NCI-H82 (cell line): Measurements from ENCODE around the gene FHIP1B.
"Not testable (repeated sequence)": the region's sequence is repeated elsewhere in the genome, so short reads cannot be mapped to it uniquely, and the experiment has no call there.

Source experiments
- DNase-seq: peaks from one replicate; lab custom pipeline; 2025; lab: John Stamatoyannopoulos, UW

FHIP1B gene

DNA sequence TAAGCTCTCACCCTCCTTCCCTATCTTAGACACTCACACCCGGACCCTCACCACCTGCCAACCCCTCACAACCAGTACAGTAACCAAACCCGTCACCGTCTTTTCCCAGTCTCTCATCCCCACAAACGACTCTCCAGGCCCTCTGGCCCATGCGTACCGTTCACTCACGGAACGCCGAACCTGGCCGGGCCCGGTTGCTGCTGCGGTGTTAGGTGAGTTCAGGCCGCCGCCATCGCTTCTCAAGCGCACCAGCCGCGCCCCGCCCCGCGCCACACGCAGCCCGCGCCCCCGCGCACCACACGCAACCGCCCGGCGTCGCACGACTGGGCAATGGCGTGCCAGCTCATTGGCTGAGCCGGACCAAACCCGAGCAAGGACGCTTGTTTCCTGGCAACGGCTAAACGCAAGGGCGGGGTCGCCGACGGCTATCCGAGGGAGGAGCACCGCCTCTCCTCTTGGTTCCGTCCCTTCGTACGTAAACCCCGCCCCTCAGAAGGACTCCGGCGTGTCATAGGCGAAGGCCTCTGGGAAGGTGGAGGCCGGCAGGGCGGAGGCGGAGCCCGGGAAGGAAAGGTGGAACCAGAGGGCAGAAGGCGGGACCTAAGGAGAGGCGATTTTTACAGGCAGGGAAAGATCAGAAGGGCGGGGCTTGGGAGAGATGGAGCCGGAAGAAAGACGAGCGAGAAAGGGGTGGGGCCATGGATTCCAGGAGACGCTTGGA lies at the start of gene FHIP1B:
TSS of gene FHIP1B (minus strand) at position 250 of the 721 bp plus-strand sequence. CDS start 10,120 bp downstream, outside the sequence.
- DNase-seq = peak; percentile 100

DNA sequence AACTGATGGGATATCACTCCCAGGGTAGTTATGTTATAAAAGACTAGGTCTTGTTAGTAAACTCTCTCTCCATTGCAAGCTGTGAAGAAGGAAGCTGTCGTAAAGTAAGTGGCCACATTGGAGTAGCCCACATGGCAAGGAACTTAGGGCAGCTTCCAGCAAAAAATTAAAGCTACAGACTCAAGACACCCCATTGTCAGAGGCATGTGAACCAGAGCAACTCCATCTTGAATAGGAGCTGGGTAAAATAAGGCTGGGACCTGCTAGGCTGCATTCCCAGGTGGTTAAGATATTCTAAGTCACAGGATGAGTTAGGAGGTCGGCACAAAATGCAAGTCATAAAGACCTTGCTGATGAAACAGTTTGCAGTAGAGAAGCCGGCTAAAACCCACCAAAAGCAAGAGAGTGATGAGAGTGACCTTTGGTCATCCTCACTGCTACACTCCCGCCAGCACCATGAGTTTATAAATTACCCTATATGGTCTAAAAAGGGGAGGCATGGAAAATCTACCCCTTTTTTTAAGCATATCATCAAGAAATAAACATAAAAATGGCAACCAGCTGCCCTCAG lies 49.1 kb upstream of the FHIP1B start:
- no peak for DNase-seq

GRCh38 chr11:6280809-6281208 lies 46.4 kb upstream of the FHIP1B start:
- DNase-seq = not testable (repeated sequence)

DNA sequence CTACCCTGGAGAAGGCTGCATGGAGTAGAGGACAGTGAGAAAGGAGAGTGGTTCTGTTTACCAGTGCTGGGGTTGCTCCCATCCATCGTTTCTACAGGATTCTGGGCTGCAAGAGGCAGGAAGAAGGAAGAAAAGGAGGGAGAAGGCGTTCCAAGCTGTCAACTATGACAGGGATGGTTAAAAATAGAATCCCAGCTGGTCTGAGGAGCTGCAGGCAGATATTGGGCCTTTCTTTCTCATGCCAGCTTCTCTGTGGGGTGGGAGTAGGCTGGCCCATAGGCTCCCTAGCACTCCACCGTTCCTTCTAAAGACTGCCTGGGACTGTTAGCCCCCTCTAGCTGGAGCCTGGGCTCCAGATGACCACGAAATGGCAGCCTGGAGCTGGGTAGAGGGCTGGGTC lies 38.8 kb upstream of the FHIP1B start:
- DNase-seq = no peak

DNA sequence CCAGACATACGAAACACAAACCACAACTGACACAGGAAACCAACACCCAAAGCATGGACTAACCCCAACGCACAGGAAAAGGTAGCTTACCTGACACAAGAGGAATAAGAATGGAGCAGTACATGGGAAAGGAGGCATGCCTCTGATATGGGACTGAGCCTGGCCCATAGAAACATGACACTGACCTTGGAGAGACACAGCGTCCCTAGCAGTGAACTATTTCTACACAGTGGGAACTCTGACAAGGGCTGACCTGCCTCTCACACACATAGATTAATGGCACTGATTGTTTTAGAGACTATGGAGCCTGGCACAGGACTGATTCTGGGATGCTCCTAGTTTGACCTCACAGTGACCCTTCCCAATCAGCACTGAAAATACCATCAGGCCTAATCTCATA lies 37.2 kb upstream of the FHIP1B start:
- no peak for DNase-seq

GRCh38 chr11:6270584-6271246 lies 36.3 kb upstream of the FHIP1B start:
- no peak for DNase-seq

DNA sequence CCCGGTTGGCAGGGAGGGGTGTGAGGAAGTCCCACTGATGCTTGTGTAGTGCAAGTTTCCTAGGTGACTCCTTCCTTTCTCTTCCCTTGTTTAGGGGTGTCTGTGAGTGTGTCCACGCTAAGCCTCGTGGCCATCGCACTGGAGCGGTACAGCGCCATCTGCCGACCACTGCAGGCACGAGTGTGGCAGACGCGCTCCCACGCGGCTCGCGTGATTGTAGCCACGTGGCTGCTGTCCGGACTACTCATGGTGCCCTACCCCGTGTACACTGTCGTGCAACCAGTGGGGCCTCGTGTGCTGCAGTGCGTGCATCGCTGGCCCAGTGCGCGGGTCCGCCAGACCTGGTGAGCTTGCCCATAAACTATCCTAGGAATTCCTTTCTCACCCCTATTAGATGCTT lies 35.6 kb upstream of the FHIP1B start:
- DNase-seq = no peak

GRCh38 chr11:6268820-6269219 lies 34.4 kb upstream of the FHIP1B start:
- no peak for DNase-seq

DNA sequence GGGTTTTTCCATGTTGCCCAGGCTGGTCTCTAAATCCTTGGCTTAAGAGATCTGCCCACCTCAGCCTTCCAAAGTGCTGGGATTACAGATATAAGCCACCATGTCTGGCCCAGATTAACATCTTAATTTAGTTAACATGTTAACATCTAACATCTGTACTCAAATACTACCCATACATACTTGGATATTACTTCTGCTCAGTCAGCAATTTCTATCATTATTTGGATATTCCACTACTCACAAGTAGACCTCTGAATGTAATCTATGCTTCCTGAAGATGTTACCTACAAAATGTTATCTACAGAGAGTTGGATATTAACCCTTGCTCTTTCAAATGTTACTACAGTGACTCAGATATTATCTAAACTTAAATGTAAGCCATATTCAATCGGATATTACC lies 29.2 kb upstream of the FHIP1B start:
- DNase-seq = no peak

GRCh38 chr11:6260207-6260726 lies 25.8 kb upstream of the FHIP1B start:
- DNase-seq = no peak

DNA sequence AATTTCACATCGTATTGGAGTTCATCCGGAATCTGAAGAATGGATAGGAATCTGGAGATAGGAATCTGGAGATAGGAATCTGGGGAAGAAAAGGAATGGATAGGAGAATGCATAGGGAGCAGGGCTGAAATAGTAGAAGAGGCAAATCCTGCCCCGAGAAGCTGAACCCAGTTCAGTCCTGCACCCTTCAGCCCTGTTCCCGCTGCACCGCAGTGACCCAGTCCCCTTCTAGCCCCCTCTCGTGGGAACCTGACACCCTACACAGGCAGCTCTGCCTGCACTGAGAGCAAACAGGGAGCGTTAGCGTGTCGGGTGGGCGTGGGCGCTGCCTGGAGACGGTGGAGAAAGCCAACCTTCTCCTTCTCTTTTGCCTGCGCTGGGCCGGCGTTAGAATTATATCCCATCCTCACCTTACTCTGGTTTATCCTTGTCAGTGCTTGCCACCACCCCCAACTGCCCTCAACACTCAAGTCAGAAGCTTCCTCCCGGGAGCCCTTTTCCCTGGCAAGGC lies 24.2 kb upstream of the FHIP1B start:
- DNase-seq = no peak

DNA sequence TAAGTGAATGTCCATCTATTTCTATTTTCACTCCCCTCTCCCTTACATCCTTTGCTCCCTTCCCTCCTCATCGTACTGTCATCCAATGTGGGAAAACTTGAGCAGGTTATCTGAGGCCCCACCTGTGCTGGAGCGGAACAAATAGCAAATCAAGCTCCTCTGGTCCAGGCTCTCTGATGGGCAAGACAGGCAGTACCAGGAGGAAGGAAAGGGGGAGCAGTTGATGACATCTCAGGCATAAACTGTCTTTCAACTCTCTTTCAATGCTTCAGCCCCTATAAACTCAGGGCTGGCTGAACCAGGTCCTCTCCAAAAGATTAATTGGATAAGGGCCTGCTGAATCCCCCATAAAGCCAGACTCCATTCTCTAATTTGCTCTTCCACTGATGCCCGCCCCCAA lies 23.7 kb upstream of the FHIP1B start:
- DNase-seq = peak; percentile 21

- no peak for DNase-seq
Observed at GRCh38 chr11:6253197-6253596, 18.8 kb upstream of the FHIP1B start.

- no peak for DNase-seq
Observed at GRCh38 chr11:6251990-6252473, 17.6 kb upstream of the FHIP1B start.

DNA sequence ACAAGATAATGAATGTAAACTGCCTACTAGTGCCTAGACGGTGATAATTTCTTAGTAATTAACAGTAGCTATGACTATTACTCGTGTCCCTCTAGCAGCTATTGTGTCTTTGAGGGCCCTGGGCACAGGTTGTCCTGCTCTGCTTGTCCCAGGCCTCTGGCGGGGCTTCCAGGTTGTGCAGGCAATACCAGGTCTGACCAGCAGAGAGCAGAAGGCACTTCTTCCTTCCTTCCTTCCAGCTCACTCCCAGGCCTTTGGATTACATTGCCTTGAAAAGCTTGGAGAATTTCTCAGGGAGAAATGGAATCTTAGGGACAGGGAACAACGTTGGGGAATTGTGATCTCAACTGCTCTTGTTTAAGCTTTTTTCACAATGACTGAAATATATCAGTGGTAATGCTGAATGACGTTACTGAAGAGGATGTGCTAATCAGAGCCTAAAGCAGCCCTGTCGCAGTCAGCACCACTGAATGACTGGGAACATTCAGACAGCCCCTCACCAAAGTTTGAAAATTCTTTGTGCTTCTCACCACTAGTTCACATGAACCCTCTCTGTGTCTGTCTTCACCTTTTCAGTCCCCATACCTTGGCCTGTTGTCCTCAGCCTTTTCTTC lies 16.8 kb upstream of the FHIP1B start:
- peak; percentile 69 for DNase-seq

GRCh38 chr11:6249770-6250555 lies 15.5 kb upstream of the FHIP1B start:
- no peak for DNase-seq

DNA sequence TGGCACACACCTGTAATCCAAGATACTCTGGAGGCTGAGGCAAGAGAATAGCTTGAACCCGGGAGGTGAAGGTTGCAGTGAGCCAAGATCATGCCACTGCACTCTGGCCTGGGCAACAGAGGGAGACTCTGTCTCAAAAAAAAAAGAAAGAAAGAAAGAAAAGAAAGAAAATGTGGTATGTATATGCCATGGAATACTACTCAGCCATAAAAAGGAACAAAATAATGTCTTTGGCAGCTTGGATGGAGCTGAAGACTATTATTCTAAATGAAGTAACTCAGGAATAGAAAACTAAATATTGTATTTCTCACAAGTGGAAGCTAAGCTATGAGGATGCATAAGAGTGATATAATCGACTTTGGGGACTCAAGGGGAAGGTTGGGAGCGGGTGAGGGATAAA lies 14.5 kb upstream of the FHIP1B start:
- not testable (repeated sequence) for DNase-seq

DNA sequence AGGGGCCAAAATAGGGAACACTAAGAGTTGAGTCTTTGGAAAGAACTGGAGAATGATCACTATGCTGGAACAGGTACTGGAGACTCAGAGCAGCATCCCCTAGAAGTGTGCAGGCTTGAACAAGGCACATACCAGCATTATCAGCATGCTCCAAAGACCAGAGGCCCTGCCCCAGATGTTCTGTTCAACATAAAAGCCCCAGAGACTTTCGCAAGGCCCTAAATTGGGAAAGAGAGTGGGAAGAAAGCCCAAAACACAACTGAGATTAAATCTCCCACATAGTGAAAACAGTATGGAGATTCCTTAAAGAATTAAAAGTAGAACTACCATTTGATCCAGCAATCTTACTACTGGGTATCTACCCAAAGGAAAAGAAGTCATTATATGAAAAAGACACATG lies 13.8 kb upstream of the FHIP1B start:
- DNase-seq = no peak

DNA sequence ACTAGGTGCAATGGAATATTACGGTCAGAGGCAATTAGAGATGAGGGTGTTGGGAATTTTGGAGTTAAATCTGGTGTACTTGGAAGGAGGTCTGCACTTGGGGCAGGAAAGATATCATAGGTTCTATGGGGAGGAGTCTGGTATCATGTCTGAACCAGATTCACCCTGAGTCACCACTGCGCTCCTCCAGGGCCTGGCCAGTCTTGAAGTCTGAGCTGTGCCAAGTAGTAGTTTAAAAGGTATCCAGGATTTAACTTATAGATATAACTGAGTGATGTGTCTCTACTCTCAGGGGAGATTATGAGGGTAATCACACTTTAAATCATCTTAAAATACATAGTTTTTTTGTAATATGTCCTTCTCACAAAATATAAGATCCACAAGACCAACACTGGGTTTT lies 11.1 kb upstream of the FHIP1B start:
- DNase-seq = no peak

GRCh38 chr11:6241316-6241715 lies 6.9 kb upstream of the FHIP1B start:
- no peak for DNase-seq

DNA sequence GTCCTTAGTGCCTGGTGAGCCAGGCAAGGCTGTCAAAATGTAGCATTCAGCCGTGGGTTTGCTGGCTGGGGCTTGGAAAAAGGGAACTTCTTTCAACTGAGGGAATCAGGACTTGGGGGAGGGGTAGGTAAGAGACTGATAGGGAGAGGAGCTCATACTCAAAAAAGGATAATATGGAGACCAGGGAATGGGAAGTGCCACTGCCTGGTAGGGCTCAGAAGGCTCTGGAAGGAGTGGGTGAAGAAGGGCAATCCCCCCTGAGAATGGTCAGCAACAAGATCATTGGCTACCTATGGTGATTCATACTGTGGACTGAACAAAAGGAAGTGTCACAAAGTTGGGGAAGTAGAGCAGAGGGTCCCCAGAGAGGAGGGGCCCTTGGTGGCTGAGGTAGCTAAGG lies 6.3 kb upstream of the FHIP1B start:
- no peak for DNase-seq

DNA sequence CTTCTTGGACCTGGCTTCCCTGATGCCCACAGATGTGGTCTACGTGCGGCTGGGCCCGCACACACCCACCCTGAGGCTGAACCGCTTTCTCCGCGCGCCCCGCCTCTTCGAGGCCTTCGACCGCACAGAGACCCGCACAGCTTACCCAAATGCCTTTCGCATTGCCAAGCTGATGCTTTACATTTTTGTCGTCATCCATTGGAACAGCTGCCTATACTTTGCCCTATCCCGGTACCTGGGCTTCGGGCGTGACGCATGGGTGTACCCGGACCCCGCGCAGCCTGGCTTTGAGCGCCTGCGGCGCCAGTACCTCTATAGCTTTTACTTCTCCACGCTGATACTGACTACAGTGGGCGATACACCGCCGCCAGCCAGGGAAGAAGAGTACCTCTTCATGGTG lies 5.7 kb upstream of the FHIP1B start:
- no peak for DNase-seq
